ENCODE results near the gene CCDC142. TPM values are rescaled to one million over a fixed set of nuclear protein-coding genes. Genes with fewer than 3 reads are reported as not detected.
A peak's percentile ranks its signal among the peaks of the same experiment; 100 is the strongest.

The CCDC142 gene
- total RNA-seq, 5 donors from 2014 or later (not counting 1 experiment from before 2014, with no cell fraction given): 16.1 to 59.3 (median 56.7) TPM

GRCh38 chr2:74515271-74515980 lies 32.6 kb upstream of the CCDC142 start:
- Histone ChIP-seq H3K27me3 (replicated peaks in 1 of 2; ENCODE audit: control insufficient read depth in 2 of 2, extremely low read depth in 1 of 2, insufficient read depth in 2 of 2, low read length in 1 of 2) (peaks cover 13 to 84% of the 10 kb centered on the region in 2 experiments), H3K4me1 (ENCODE audit: control insufficient read depth in 1 of 2, extremely low read depth in 1 of 2, insufficient read depth in 2 of 2, low read length in 2 of 2) (peaks cover 7 to 36% of the 10 kb centered on the region in 2 experiments), H3K27ac (ENCODE audit: low read length) (no peak overlapping the region), H3K36me3 (ENCODE audit: control insufficient read depth in 2 of 2, extremely low read depth in 1 of 2, insufficient read depth in 1 of 2, low read length in 1 of 2) (no peaks in the 10 kb centered on the region), H3K9me3 (no peaks in the 10 kb centered on the region), H3K4me3 (ENCODE audit: control insufficient read depth in 1 of 2, extremely low read depth in 1 of 2, low read length in 1 of 2) (peak overlapping the region; percentile 31 to 66)
- 8% methylated on average over 51 of the region's 60 CpGs for WGBS (ENCODE audit: insufficient coverage)
- Mint-ChIP-seq H3K27me3 (peaks cover 54 to 74% of the 10 kb centered on the region in 2 donors), H3K9me3 (no peaks in the 10 kb centered on the region), H3K27ac (no peak overlapping the region), H3K4me1 (peaks cover 14 to 29% (median 21%) of the 10 kb centered on the region in 3 donors), H3K4me3 (peak overlapping the region; percentile 65 to 74 (median 70)), H3K36me3 (no peaks in the 10 kb centered on the region)
- ATAC-seq (replicated peaks in 1 of 4): peak in 3 of 4 experiments; percentile 4 to 27 (median 21)
- peak in 2 of 35 experiments; percentile 16 to 29 for DNase-seq
- ChIA-PET POLR2A (interaction anchor here in 1 of 2 donors (0.6 kb wide), 1 partner anchor 69 kb away, joined by 3 read pairs; no protein-coding TSS in a partner anchor), CTCF (no interaction called here)

GRCh38 chr2:74514368-74515270 lies 31.8 kb upstream of the CCDC142 start, which contains the start of gene TLX2:
Gene TLX2, plus strand, starts transcription at chr2:74514450. Its CDS starts 357 bp downstream, at chr2:74514807.
- POLR2A ChIA-PET: interaction anchor here in 1 of 2 donors (0.5 to 0.6 kb wide), 2 partner anchors 70 to 172 kb away, joined by 3 read pairs; no protein-coding TSS in a partner anchor
- H3K27me3 Mint-ChIP-seq: peaks cover 47 to 66% of the 10 kb centered on the region in 2 donors
- DNase-seq: peak in 1 of 35 experiments; percentile 33
- no peaks in the 10 kb centered on the region for H3K9me3 Mint-ChIP-seq
- H3K4me3 ChIP-seq (ENCODE audit: control insufficient read depth in 1 of 2, extremely low read depth in 1 of 2, low read length in 1 of 2): peak within 1 kb of the TSS; percentile 18 to 50
- WGBS (ENCODE audit: insufficient coverage): 5% methylated on average over 70 of the region's 82 CpGs
- H3K4me3 Mint-ChIP-seq: peak within 1 kb of the TSS; percentile 65 to 74 (median 70)
- H3K4me1 ChIP-seq (ENCODE audit: control insufficient read depth in 1 of 2, extremely low read depth in 1 of 2, insufficient read depth in 2 of 2, low read length in 2 of 2): peaks cover 7 to 36% of the 10 kb centered on the region in 2 experiments
- H3K27ac Mint-ChIP-seq: no peak within 1 kb of the TSS
- H3K36me3 ChIP-seq (ENCODE audit: control insufficient read depth in 2 of 2, extremely low read depth in 1 of 2, insufficient read depth in 1 of 2, low read length in 1 of 2): no peaks in the 10 kb centered on the region
- H3K27me3 ChIP-seq (replicated peaks in 1 of 2; ENCODE audit: control insufficient read depth in 2 of 2, extremely low read depth in 1 of 2, insufficient read depth in 2 of 2, low read length in 1 of 2): peaks cover 12 to 85% of the 10 kb centered on the region in 2 experiments
- no peak within 1 kb of the TSS for H3K27ac ChIP-seq (ENCODE audit: low read length)
- H3K4me1 Mint-ChIP-seq: peaks cover 14 to 29% (median 21%) of the 10 kb centered on the region in 3 donors
- ATAC-seq (replicated peaks in 1 of 4): peak in 3 of 4 experiments; percentile 13 to 24 (median 18)
- no peaks in the 10 kb centered on the region for H3K36me3 Mint-ChIP-seq
- CTCF ChIA-PET: no interaction called here
- H3K9me3 ChIP-seq: no peaks in the 10 kb centered on the region

GRCh38 chr2:74513605-74514367 lies 31.0 kb upstream of the CCDC142 start:
- Mint-ChIP-seq H3K27ac (no peak overlapping the region), H3K4me1 (peaks cover 15 to 30% (median 21%) of the 10 kb centered on the region in 3 donors), H3K27me3 (peaks cover 42 to 58% of the 10 kb centered on the region in 2 donors), H3K4me3 (peak overlapping the region; percentile 39 to 55 (median 39)), H3K9me3 (no peaks in the 10 kb centered on the region), H3K36me3 (no peaks in the 10 kb centered on the region)
- ChIA-PET POLR2A (no interaction called here), CTCF (no interaction called here)
- H3K27ac ChIP-seq (ENCODE audit: low read length): no peak overlapping the region
- WGBS (ENCODE audit: insufficient coverage): 8% methylated on average over 47 of the region's 52 CpGs
- no peaks in the 10 kb centered on the region for H3K9me3 ChIP-seq
- H3K27me3 ChIP-seq (replicated peaks in 1 of 2; ENCODE audit: control insufficient read depth in 2 of 2, extremely low read depth in 1 of 2, insufficient read depth in 2 of 2, low read length in 1 of 2): peaks cover 12 to 78% of the 10 kb centered on the region in 2 experiments
- peaks cover 7 to 36% of the 10 kb centered on the region in 2 experiments for H3K4me1 ChIP-seq (ENCODE audit: control insufficient read depth in 1 of 2, extremely low read depth in 1 of 2, insufficient read depth in 2 of 2, low read length in 2 of 2)
- DNase-seq (peak in 4 of 35 experiments; percentile 14 to 38 (median 22)), ATAC-seq (replicated peaks in 1 of 4) (peak in 2 of 4 experiments; percentile 20 to 24)
- peak overlapping the region in 1 of 2 donors; percentile 18 for H3K4me3 ChIP-seq (ENCODE audit: control insufficient read depth in 1 of 2, extremely low read depth in 1 of 2, low read length in 1 of 2)
- H3K36me3 ChIP-seq (ENCODE audit: control insufficient read depth in 2 of 2, extremely low read depth in 1 of 2, insufficient read depth in 1 of 2, low read length in 1 of 2): no peaks in the 10 kb centered on the region

GRCh38 chr2:74512744-74513604 lies 30.2 kb upstream of the CCDC142 start:
- 18% methylated on average over 24 of the region's 36 CpGs for WGBS (ENCODE audit: insufficient coverage)
- ChIA-PET CTCF (no interaction called here), POLR2A (no interaction called here)
- peaks cover 12 to 72% of the 10 kb centered on the region in 2 experiments for H3K27me3 ChIP-seq (replicated peaks in 1 of 2; ENCODE audit: control insufficient read depth in 2 of 2, extremely low read depth in 1 of 2, insufficient read depth in 2 of 2, low read length in 1 of 2)
- H3K4me1 ChIP-seq (ENCODE audit: control insufficient read depth in 1 of 2, extremely low read depth in 1 of 2, insufficient read depth in 2 of 2, low read length in 2 of 2): peaks cover 10 to 42% of the 10 kb centered on the region in 2 experiments
- H3K27ac ChIP-seq (ENCODE audit: low read length): no peak overlapping the region
- DNase-seq (no peak), ATAC-seq (replicated peaks in 1 of 4) (no peak)
- H3K27ac Mint-ChIP-seq: peak overlapping the region in 1 of 2 donors; percentile 23
- no peaks in the 10 kb centered on the region for H3K36me3 ChIP-seq (ENCODE audit: control insufficient read depth in 2 of 2, extremely low read depth in 1 of 2, insufficient read depth in 1 of 2, low read length in 1 of 2)
- no peaks in the 10 kb centered on the region for H3K9me3 ChIP-seq
- no peak overlapping the region for H3K4me3 ChIP-seq (ENCODE audit: control insufficient read depth in 1 of 2, extremely low read depth in 1 of 2, low read length in 1 of 2)
- no peaks in the 10 kb centered on the region for H3K36me3 Mint-ChIP-seq
- H3K4me1 Mint-ChIP-seq: peaks cover 23 to 38% (median 28%) of the 10 kb centered on the region in 3 donors
- H3K4me3 Mint-ChIP-seq: peak overlapping the region in 1 of 3 donors; percentile 55
- no peaks in the 10 kb centered on the region for H3K9me3 Mint-ChIP-seq
- peaks cover 34 to 50% of the 10 kb centered on the region in 2 donors for H3K27me3 Mint-ChIP-seq

- H3K36me3 ChIP-seq (ENCODE audit: control insufficient read depth in 2 of 2, extremely low read depth in 1 of 2, insufficient read depth in 1 of 2, low read length in 1 of 2): no peaks in the 10 kb centered on the region
- 58% methylated on average over 3 of the region's 11 CpGs for WGBS (ENCODE audit: insufficient coverage)
- H3K4me3 Mint-ChIP-seq: no peak overlapping the region
- H3K4me1 ChIP-seq (ENCODE audit: control insufficient read depth in 1 of 2, extremely low read depth in 1 of 2, insufficient read depth in 2 of 2, low read length in 2 of 2): peaks cover 14 to 49% of the 10 kb centered on the region in 2 experiments
- H3K27me3 Mint-ChIP-seq: peaks cover 23 to 36% of the 10 kb centered on the region in 2 donors
- POLR2A ChIA-PET: no interaction called here
- peaks cover 33 to 45% (median 36%) of the 10 kb centered on the region in 3 donors for H3K4me1 Mint-ChIP-seq
- H3K9me3 ChIP-seq: no peaks in the 10 kb centered on the region
- no peak overlapping the region for H3K4me3 ChIP-seq (ENCODE audit: control insufficient read depth in 1 of 2, extremely low read depth in 1 of 2, low read length in 1 of 2)
- CTCF ChIA-PET: no interaction called here
- no peak for ATAC-seq (replicated peaks in 1 of 4)
- H3K27ac Mint-ChIP-seq: peak overlapping the region in 1 of 2 donors; percentile 19
- no peak for DNase-seq
- H3K27ac ChIP-seq (ENCODE audit: low read length): no peak overlapping the region
- H3K27me3 ChIP-seq (replicated peaks in 1 of 2; ENCODE audit: control insufficient read depth in 2 of 2, extremely low read depth in 1 of 2, insufficient read depth in 2 of 2, low read length in 1 of 2): peaks cover 7 to 63% of the 10 kb centered on the region in 2 experiments
- H3K36me3 Mint-ChIP-seq: peaks cover 8% of the 10 kb centered on the region
- no peaks in the 10 kb centered on the region for H3K9me3 Mint-ChIP-seq
Observed at GRCh38 chr2:74511104-74511989, 28.5 kb upstream of the CCDC142 start.

Data from T-cell (primary cell).